Measurements from ENCODE around the gene NECTIN3. TPM values are rescaled to one million over a fixed set of nuclear protein-coding genes. Genes with fewer than 3 reads are reported as not detected.

NECTIN3 gene
- total and polyA plus RNA-seq, 11 donors, result 1.8 to 13.8 (median 8.8) TPM

- WGBS, 4 donors, result 88 to 93% (median 90%) methylated on average over 2 of the region's 2 CpGs
- no peak for TF ChIP-seq POLR2A (IDR thresholded peaks at IDR 0.05)
- no peak for TF ChIP-seq CTCF (IDR thresholded peaks at IDR 0.05)
- Histone ChIP-seq H3K36me3 (peaks cover 0 to 17% (median 0%) of the 10 kb centered on the region in 9 donors), H3K9me3 (peaks cover 0 to 10% (median 0%) of the 10 kb centered on the region in 12 donors), H3K27ac (no peak overlapping the region), H3K27me3 (no peaks in the 10 kb centered on the region), H3K4me3 (no peak overlapping the region), H3K4me1 (no peaks in the 10 kb centered on the region)
- intact Hi-C loops (cut with DNase I), result no loop called here
- no peak for ATAC-seq
- no peak for DNase-seq
These were observed 84.9 kb downstream of the NECTIN3 start for GRCh38 chr3:111156517-111156916.

GRCh38 chr3:111159391-111159790, 87.8 kb downstream of the NECTIN3 start:
- 94 to 95% (median 95%) methylated on average over 3 of the region's 3 CpGs for WGBS, 4 donors
- Histone ChIP-seq H3K27me3 (no peaks in the 10 kb centered on the region), H3K27ac (no peak overlapping the region), H3K36me3 (peaks cover 0 to 10% (median 0%) of the 10 kb centered on the region in 9 donors), H3K9me3 (peaks cover 0 to 10% (median 0%) of the 10 kb centered on the region in 12 donors), H3K4me3 (no peak overlapping the region), H3K4me1 (no peaks in the 10 kb centered on the region)
- DNase-seq (no peak), ATAC-seq (no peak)
- TF ChIP-seq CTCF (IDR thresholded peaks at IDR 0.05) (no peak), POLR2A (IDR thresholded peaks at IDR 0.05) (no peak)
- intact Hi-C loops (cut with DNase I), result no loop called here

- 90 to 94% (median 92%) methylated on average over 3 of the region's 3 CpGs for WGBS, 4 donors
- H3K36me3 ChIP-seq, result no peaks in the 10 kb centered on the region
These were observed 93.0 kb downstream of the NECTIN3 start for GRCh38 chr3:111164621-111165020.

GRCh38 chr3:111165411-111165810, 93.8 kb downstream of the NECTIN3 start:
- no peak overlapping the region for H3K4me3 ChIP-seq
- H3K27me3 ChIP-seq, result no peaks in the 10 kb centered on the region
- WGBS, 4 donors, result 76 to 82% (median 79%) methylated on average over 3 of the region's 3 CpGs
- H3K27ac ChIP-seq, result no peak overlapping the region
- no peak for ATAC-seq
- DNase-seq, result no peak
- no peaks in the 10 kb centered on the region for H3K9me3 ChIP-seq
- no peaks in the 10 kb centered on the region for H3K4me1 ChIP-seq
- H3K36me3 ChIP-seq, result no peaks in the 10 kb centered on the region
- intact Hi-C loops (cut with DNase I), result no loop called here
- TF ChIP-seq CTCF (IDR thresholded peaks at IDR 0.05) (no peak), POLR2A (IDR thresholded peaks at IDR 0.05) (no peak)

More at GRCh38 chr3:111164621-111165020, 93.0 kb downstream of the NECTIN3 start:
- TF ChIP-seq CTCF (IDR thresholded peaks at IDR 0.05), result no peak
- TF ChIP-seq POLR2A (IDR thresholded peaks at IDR 0.05), result no peak
- intact Hi-C loops (cut with DNase I), result no loop called here
- Histone ChIP-seq H3K27me3 (no peaks in the 10 kb centered on the region), H3K27ac (no peak overlapping the region), H3K9me3 (no peaks in the 10 kb centered on the region), H3K4me3 (no peak overlapping the region), H3K4me1 (no peaks in the 10 kb centered on the region)
- no peak for ATAC-seq
- DNase-seq, result no peak

Measured in heart left ventricle (tissue), 16 donors.